PC-3 (cell line): Measurements from ENCODE around the gene GDPD5.

ENCODE experiments used
- CTCF ChIP-seq: fragments of 300-600 bp; sonication (generic); conservative IDR thresholded peaks from 2 replicates; pipeline ENCODE4 v1.5.1; 2017; ENCODE audit warnings: antibody characterized with exemption, low read depth, mild to moderate bottlenecking, low read length
- EZH2 ChIP-seq: fragments of 300-600 bp; sonication (generic); IDR thresholded peaks from one replicate; pipeline ENCODE4 v1.6.1; 2017; ENCODE audit warnings: antibody characterized with exemption, mild to moderate bottlenecking, low read length; ENCODE audit not compliant: unreplicated experiment
- EZH2phosphoT487 ChIP-seq: fragments of 300-600 bp; sonication (generic); IDR thresholded peaks from 2 replicates; pipeline ENCODE4 v1.6.1; 2018; ENCODE audit warnings: mild to moderate bottlenecking, antibody characterized with exemption, low read length, borderline replicate concordance

- no peak for TF ChIP-seq CTCF
- TF ChIP-seq EZH2 = no peak
- TF ChIP-seq EZH2phosphoT487 = no peak
Measured at GRCh38 chr11:75465701-75466531, 59.8 kb downstream of the GDPD5 start.
